ENCODE results near the gene PI16. TPM values are rescaled to one million over a fixed set of nuclear protein-coding genes. Genes with fewer than 3 reads are reported as not detected.

The PI16 gene
- total and polyA plus RNA-seq, 2 donors (not counting 1 experiment from before 2014, with no cell fraction given): 1.4 to 7.4 TPM

GRCh38 chr6:36984581-36985416, 30.3 kb downstream of the PI16 start:
- POLR2A ChIA-PET: interaction anchor here (0.6 to 3.8 kb wide), 2 partner anchors 21 to 440 kb away, joined by 7 to 40 read pairs; partner anchors contain the start of gene FGD2
- intact Hi-C loops (cut with micrococcal nuclease): loop anchor here (5.0 kb wide), 1 partner anchor 97 kb away; the partner anchor contains the start of gene C6orf89
- H4K20me1 ChIP-seq (ENCODE audit: control insufficient read depth, insufficient read depth, low read length, poor library complexity, severe bottlenecking): peaks cover 54% of the 10 kb centered on the region
- DNase-seq: peak; percentile 54
- Mint-ChIP-seq H3K9me3 (ENCODE audit: insufficient read depth) (no peaks in the 10 kb centered on the region), H3K4me3 (no peak overlapping the region), H3K27ac (no peak overlapping the region), H3K4me1 (peaks cover 34% of the 10 kb centered on the region), H3K27me3 (no peaks in the 10 kb centered on the region)
- no peak for ATAC-seq (ENCODE audit: low read depth)
- H3K4me3 ChIP-seq (ENCODE audit: control extremely low read depth in 1 of 5, extremely low read depth in 1 of 5, insufficient read depth in 1 of 5, low read depth in 2 of 5, low read length in 4 of 5): peak overlapping the region; percentile 51 to 98 (median 88)
- CTCF ChIA-PET: interaction anchor here (0.5 to 6.1 kb wide), 3 partner anchors 33 to 195 kb away, joined by 3 to 74 read pairs (median 9); no protein-coding TSS in a partner anchor
- peaks cover 0 to 16% of the 10 kb centered on the region in 2 experiments for H3K36me3 ChIP-seq (replicated peaks in 1 of 2; ENCODE audit: control extremely low read depth in 1 of 2, control insufficient read depth in 1 of 2, extremely low read depth in 1 of 2, insufficient read depth in 2 of 2, low read length in 1 of 2)
- H3K9me3 ChIP-seq (ENCODE audit: control extremely low read depth in 1 of 3, control insufficient read depth in 2 of 3, insufficient read depth in 1 of 3, low read length in 2 of 3): no peaks in the 10 kb centered on the region
- H3K79me2 ChIP-seq (ENCODE audit: control insufficient read depth, insufficient read depth, low read length): peaks cover 72% of the 10 kb centered on the region
- H2AFZ ChIP-seq (ENCODE audit: insufficient read depth, low read depth, low read length, poor library complexity, severe bottlenecking): peak overlapping the region; percentile 78
- peaks cover 33 to 35% of the 10 kb centered on the region in 2 donors for H3K4me1 ChIP-seq (ENCODE audit: control insufficient read depth in 2 of 2, insufficient read depth in 2 of 2, low read length in 2 of 2)
- H3K27me3 ChIP-seq (replicated peaks in 1 of 4; ENCODE audit: control extremely low read depth in 1 of 4, control insufficient read depth in 3 of 4, insufficient read depth in 4 of 4, low read length in 3 of 4): no peaks in the 10 kb centered on the region
- WGBS (ENCODE audit: insufficient coverage): 14% methylated on average over 19 of the region's 19 CpGs
- peak overlapping the region; percentile 14 to 89 for H3K27ac ChIP-seq (ENCODE audit: low read length in 2 of 2)
- TF ChIP-seq CTCF (IDR thresholded peaks at IDR 0.05) (no peak), EZH2 (IDR thresholded peaks at IDR 0.05; ENCODE audit: borderline replicate concordance, insufficient read depth, low read depth, low read length, poor library complexity, severe bottlenecking) (no peak)
- peak overlapping the region; percentile 98 for H3K4me2 ChIP-seq (replicated peaks; ENCODE audit: low read depth, low read length, poor library complexity, severe bottlenecking)
- peak overlapping the region; percentile 97 for H3K9ac ChIP-seq (ENCODE audit: low read length)

All from B cell (primary cell).